ENCODE results near the gene RLBP1. TPM values are rescaled to one million over a fixed set of nuclear protein-coding genes. Genes with fewer than 3 reads are reported as not detected.
A peak's percentile ranks its signal among the peaks of the same experiment; 100 is the strongest.

The RLBP1 gene
- total RNA-seq, 2 donors from 2014 or later: 0.48 TPM; not detected in 1

- ATAC-seq (no peak), DNase-seq (ENCODE audit: low spot score) (no peak)
- Mint-ChIP-seq H3K27ac (no peak overlapping the region), H3K4me3 (no peak overlapping the region), H3K4me1 (ENCODE audit: low read depth in 2 of 2) (peaks cover 0 to 5% of the 10 kb centered on the region in 2 donors), H3K36me3 (no peaks in the 10 kb centered on the region), H3K27me3 (peaks cover 0 to under 1% of the 10 kb centered on the region in 2 donors), H3K9me3 (no peaks in the 10 kb centered on the region)
Measured at GRCh38 chr15:89225588-89225987, 4.2 kb upstream of the RLBP1 start.

GRCh38 chr15:89218531-89218930, 2.8 kb downstream of the RLBP1 start:
- ATAC-seq (no peak), DNase-seq (ENCODE audit: low spot score) (no peak)
- Mint-ChIP-seq H3K9me3 (no peaks in the 10 kb centered on the region), H3K36me3 (no peaks in the 10 kb centered on the region), H3K27me3 (no peaks in the 10 kb centered on the region), H3K4me3 (no peak overlapping the region), H3K4me1 (ENCODE audit: low read depth in 2 of 2) (peaks cover 0 to 18% of the 10 kb centered on the region in 2 donors), H3K27ac (peak overlapping the region in 1 of 2 donors; percentile 72)

GRCh38 chr15:89217686-89218376, 3.5 kb downstream of the RLBP1 start:
- peak in 1 of 2 donors; percentile 24 for ATAC-seq

GRCh38 chr15:89217031-89217430, 4.3 kb downstream of the RLBP1 start:
- ATAC-seq (no peak), DNase-seq (ENCODE audit: low spot score) (no peak)
- H3K4me1 Mint-ChIP-seq (ENCODE audit: low read depth in 2 of 2): peaks cover 0 to 18% of the 10 kb centered on the region in 2 donors
- no peaks in the 10 kb centered on the region for H3K9me3 Mint-ChIP-seq
- no peaks in the 10 kb centered on the region for H3K36me3 Mint-ChIP-seq
- peak overlapping the region in 1 of 2 donors; percentile 72 for H3K27ac Mint-ChIP-seq
- H3K4me3 Mint-ChIP-seq: no peak overlapping the region
- H3K27me3 Mint-ChIP-seq: no peaks in the 10 kb centered on the region

More at GRCh38 chr15:89217686-89218376, 3.5 kb downstream of the RLBP1 start:
- no peaks in the 10 kb centered on the region for H3K9me3 Mint-ChIP-seq
- H3K4me1 Mint-ChIP-seq (ENCODE audit: low read depth in 2 of 2): peaks cover 0 to 18% of the 10 kb centered on the region in 2 donors
- no peak overlapping the region for H3K4me3 Mint-ChIP-seq
- peak overlapping the region in 1 of 2 donors; percentile 72 for H3K27ac Mint-ChIP-seq
- no peaks in the 10 kb centered on the region for H3K27me3 Mint-ChIP-seq
- no peak for DNase-seq (ENCODE audit: low spot score)
- no peaks in the 10 kb centered on the region for H3K36me3 Mint-ChIP-seq

- Mint-ChIP-seq H3K27ac (peak overlapping the region in 1 of 2 donors; percentile 72), H3K27me3 (no peaks in the 10 kb centered on the region), H3K36me3 (no peaks in the 10 kb centered on the region), H3K9me3 (no peaks in the 10 kb centered on the region), H3K4me3 (no peak overlapping the region), H3K4me1 (ENCODE audit: low read depth in 2 of 2) (peaks cover 0 to 20% of the 10 kb centered on the region in 2 donors)
- ATAC-seq (peak in 1 of 2 donors; percentile 65), DNase-seq (ENCODE audit: low spot score) (no peak)
Measured at GRCh38 chr15:89215627-89216026, 5.8 kb downstream of the RLBP1 start.

GRCh38 chr15:89211678-89212170, 9.7 kb downstream of the RLBP1 start:
- Mint-ChIP-seq H3K27me3 (no peaks in the 10 kb centered on the region), H3K9me3 (no peaks in the 10 kb centered on the region), H3K27ac (peak overlapping the region in 1 of 2 donors; percentile 48), H3K4me1 (ENCODE audit: low read depth in 2 of 2) (peaks cover 12 to 35% of the 10 kb centered on the region in 2 donors), H3K36me3 (no peaks in the 10 kb centered on the region), H3K4me3 (no peak overlapping the region)
- no peak for DNase-seq (ENCODE audit: low spot score)
- ATAC-seq: no peak

- no peaks in the 10 kb centered on the region for H3K36me3 Mint-ChIP-seq
- no peaks in the 10 kb centered on the region for H3K9me3 Mint-ChIP-seq
- DNase-seq (ENCODE audit: low spot score) (no peak), ATAC-seq (no peak)
- H3K27me3 Mint-ChIP-seq: no peaks in the 10 kb centered on the region
- peak overlapping the region in 1 of 2 donors; percentile 37 for H3K27ac Mint-ChIP-seq
- H3K4me1 Mint-ChIP-seq (ENCODE audit: low read depth in 2 of 2): peaks cover 27 to 43% of the 10 kb centered on the region in 2 donors
- H3K4me3 Mint-ChIP-seq: no peak overlapping the region
Measured at GRCh38 chr15:89209057-89209456, 12.3 kb downstream of the RLBP1 start.

GRCh38 chr15:89208256-89208655, 13.1 kb downstream of the RLBP1 start:
- H3K4me1 Mint-ChIP-seq (ENCODE audit: low read depth in 2 of 2): peaks cover 35 to 51% of the 10 kb centered on the region in 2 donors
- ATAC-seq (no peak), DNase-seq (ENCODE audit: low spot score) (no peak)
- peak overlapping the region in 1 of 2 donors; percentile 96 for H3K27ac Mint-ChIP-seq
- H3K9me3 Mint-ChIP-seq: no peaks in the 10 kb centered on the region
- H3K27me3 Mint-ChIP-seq: no peaks in the 10 kb centered on the region
- H3K4me3 Mint-ChIP-seq: no peak overlapping the region
- H3K36me3 Mint-ChIP-seq: no peaks in the 10 kb centered on the region

- H3K27me3 Mint-ChIP-seq: no peaks in the 10 kb centered on the region
- H3K4me3 Mint-ChIP-seq: peak overlapping the region; percentile 43
- H3K27ac Mint-ChIP-seq: peak overlapping the region; percentile 36 to 96
- DNase-seq (ENCODE audit: low spot score): peak; percentile 84
- peak; percentile 76 to 86 for ATAC-seq
- peaks cover 43 to 54% of the 10 kb centered on the region in 2 donors for H3K4me1 Mint-ChIP-seq (ENCODE audit: low read depth in 2 of 2)
- no peaks in the 10 kb centered on the region for H3K9me3 Mint-ChIP-seq
- H3K36me3 Mint-ChIP-seq: no peaks in the 10 kb centered on the region
Measured at GRCh38 chr15:89206908-89207331, 14.5 kb downstream of the RLBP1 start.

- peaks cover 43 to 62% of the 10 kb centered on the region in 2 donors for H3K4me1 Mint-ChIP-seq (ENCODE audit: low read depth in 2 of 2)
- no peak for DNase-seq (ENCODE audit: low spot score)
- no peaks in the 10 kb centered on the region for H3K27me3 Mint-ChIP-seq
- peak overlapping the region; percentile 36 to 96 for H3K27ac Mint-ChIP-seq
- peak in 1 of 2 donors; percentile 50 for ATAC-seq
- H3K9me3 Mint-ChIP-seq: no peaks in the 10 kb centered on the region
- peak overlapping the region; percentile 7 for H3K4me3 Mint-ChIP-seq
- peaks cover 5% of the 10 kb centered on the region for H3K36me3 Mint-ChIP-seq
Measured at GRCh38 chr15:89205991-89206585, 15.3 kb downstream of the RLBP1 start.

- ATAC-seq (peak; percentile 81 to 92), DNase-seq (ENCODE audit: low spot score) (peak; percentile 74)
- Mint-ChIP-seq H3K9me3 (no peaks in the 10 kb centered on the region), H3K36me3 (peaks cover 6% of the 10 kb centered on the region), H3K27ac (peak overlapping the region; percentile 72 to 96), H3K4me3 (peak overlapping the region; percentile 60), H3K4me1 (ENCODE audit: low read depth in 2 of 2) (peaks cover 43 to 55% of the 10 kb centered on the region in 2 donors), H3K27me3 (no peaks in the 10 kb centered on the region)
Measured at GRCh38 chr15:89203705-89204273, 17.6 kb downstream of the RLBP1 start.

GRCh38 chr15:89201465-89202005, 19.8 kb downstream of the RLBP1 start:
- peak overlapping the region; percentile 31 to 96 for H3K27ac Mint-ChIP-seq
- no peaks in the 10 kb centered on the region for H3K27me3 Mint-ChIP-seq
- H3K9me3 Mint-ChIP-seq: no peaks in the 10 kb centered on the region
- peaks cover 13% of the 10 kb centered on the region for H3K36me3 Mint-ChIP-seq
- DNase-seq (ENCODE audit: low spot score): no peak
- peaks cover 44 to 45% of the 10 kb centered on the region in 2 donors for H3K4me1 Mint-ChIP-seq (ENCODE audit: low read depth in 2 of 2)
- no peak overlapping the region for H3K4me3 Mint-ChIP-seq
- ATAC-seq: no peak

- peak overlapping the region in 1 of 2 donors; percentile 96 for H3K27ac Mint-ChIP-seq
- H3K4me1 Mint-ChIP-seq (ENCODE audit: low read depth in 2 of 2): peaks cover 41 to 43% of the 10 kb centered on the region in 2 donors
- DNase-seq (ENCODE audit: low spot score): no peak
- ATAC-seq: no peak
- H3K27me3 Mint-ChIP-seq: no peaks in the 10 kb centered on the region
- H3K4me3 Mint-ChIP-seq: no peak overlapping the region
- peaks cover 13% of the 10 kb centered on the region for H3K36me3 Mint-ChIP-seq
- no peaks in the 10 kb centered on the region for H3K9me3 Mint-ChIP-seq
Measured at GRCh38 chr15:89200182-89200581, 21.2 kb downstream of the RLBP1 start.
